GM13977 (cell line): Measurements from ENCODE around the gene TREX2.

ENCODE experiments used
- DNase-seq: peaks from one replicate; pipeline ENCODE4 v3.0.0; 2012; ENCODE audit warnings: low spot score
- in situ Hi-C: fragments of 300-500 bp; cut with MboI; formaldehyde crosslinking; loops from one replicate; pipeline ENCODE4 v1.12.0; 2022; ENCODE audit warnings: low sequenced_read_pairs, low pct_unique_long_range_greater_than_20kb, mixed read lengths, inconsistent platforms; ENCODE audit not compliant: unreplicated experiment
- TF ChIP-seq, protein P1 (sequence below): IDR thresholded peaks from 2 replicates; pipeline ENCODE4 v1.5.1; 2012; ENCODE audit warnings: mild to moderate bottlenecking, control low read depth; ENCODE audit not compliant: insufficient read depth; ENCODE audit errors: extremely low read depth, missing control alignments

The TREX2 gene

GRCh38 chrX:153398275-153398960 lies 47.4 kb downstream of the TREX2 start:
- in situ Hi-C loops, result no loop called here
- TF ChIP-seq, protein P1, sequence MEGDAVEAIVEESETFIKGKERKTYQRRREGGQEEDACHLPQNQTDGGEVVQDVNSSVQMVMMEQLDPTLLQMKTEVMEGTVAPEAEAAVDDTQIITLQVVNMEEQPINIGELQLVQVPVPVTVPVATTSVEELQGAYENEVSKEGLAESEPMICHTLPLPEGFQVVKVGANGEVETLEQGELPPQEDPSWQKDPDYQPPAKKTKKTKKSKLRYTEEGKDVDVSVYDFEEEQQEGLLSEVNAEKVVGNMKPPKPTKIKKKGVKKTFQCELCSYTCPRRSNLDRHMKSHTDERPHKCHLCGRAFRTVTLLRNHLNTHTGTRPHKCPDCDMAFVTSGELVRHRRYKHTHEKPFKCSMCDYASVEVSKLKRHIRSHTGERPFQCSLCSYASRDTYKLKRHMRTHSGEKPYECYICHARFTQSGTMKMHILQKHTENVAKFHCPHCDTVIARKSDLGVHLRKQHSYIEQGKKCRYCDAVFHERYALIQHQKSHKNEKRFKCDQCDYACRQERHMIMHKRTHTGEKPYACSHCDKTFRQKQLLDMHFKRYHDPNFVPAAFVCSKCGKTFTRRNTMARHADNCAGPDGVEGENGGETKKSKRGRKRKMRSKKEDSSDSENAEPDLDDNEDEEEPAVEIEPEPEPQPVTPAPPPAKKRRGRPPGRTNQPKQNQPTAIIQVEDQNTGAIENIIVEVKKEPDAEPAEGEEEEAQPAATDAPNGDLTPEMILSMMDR, result no peak
- no peak for DNase-seq

DNA sequence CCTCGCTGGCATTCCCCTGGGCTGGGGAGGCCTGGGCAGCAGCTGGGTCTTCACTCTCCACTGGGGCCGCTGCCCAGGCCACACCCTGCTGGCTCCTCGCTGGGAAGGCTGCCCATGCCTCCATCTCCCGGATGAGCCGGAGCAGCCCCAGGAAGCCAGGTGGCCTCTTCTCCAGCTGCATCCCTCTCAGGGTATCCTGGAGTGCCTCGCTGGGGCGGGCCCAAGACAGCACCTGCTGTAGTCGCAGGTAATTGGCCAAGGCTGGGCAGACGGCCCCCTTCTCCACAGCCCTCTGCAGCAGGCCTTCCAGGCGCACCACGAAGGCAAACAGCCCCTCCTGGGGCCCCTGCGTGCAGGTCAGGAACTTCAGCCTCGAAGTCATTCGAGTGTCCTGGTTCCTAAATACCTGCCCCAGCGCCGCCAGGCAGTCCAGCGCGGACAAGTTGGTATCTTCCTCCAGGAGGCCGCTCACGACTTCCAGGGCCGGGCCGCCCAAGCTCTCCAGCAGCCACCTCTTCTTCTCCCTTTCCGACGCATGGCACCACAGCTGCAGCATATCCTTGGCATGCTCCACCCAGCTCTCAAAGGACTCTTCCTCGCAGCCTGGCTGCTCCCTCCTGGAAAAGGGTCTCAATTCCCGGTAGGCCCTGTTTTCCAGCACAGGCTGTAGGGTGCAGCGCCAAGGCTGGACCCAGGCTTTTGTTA lies 48.4 kb downstream of the TREX2 start:
- in situ Hi-C loops, result no loop called here
- TF ChIP-seq, protein P1, result no peak
- no peak for DNase-seq

DNA sequence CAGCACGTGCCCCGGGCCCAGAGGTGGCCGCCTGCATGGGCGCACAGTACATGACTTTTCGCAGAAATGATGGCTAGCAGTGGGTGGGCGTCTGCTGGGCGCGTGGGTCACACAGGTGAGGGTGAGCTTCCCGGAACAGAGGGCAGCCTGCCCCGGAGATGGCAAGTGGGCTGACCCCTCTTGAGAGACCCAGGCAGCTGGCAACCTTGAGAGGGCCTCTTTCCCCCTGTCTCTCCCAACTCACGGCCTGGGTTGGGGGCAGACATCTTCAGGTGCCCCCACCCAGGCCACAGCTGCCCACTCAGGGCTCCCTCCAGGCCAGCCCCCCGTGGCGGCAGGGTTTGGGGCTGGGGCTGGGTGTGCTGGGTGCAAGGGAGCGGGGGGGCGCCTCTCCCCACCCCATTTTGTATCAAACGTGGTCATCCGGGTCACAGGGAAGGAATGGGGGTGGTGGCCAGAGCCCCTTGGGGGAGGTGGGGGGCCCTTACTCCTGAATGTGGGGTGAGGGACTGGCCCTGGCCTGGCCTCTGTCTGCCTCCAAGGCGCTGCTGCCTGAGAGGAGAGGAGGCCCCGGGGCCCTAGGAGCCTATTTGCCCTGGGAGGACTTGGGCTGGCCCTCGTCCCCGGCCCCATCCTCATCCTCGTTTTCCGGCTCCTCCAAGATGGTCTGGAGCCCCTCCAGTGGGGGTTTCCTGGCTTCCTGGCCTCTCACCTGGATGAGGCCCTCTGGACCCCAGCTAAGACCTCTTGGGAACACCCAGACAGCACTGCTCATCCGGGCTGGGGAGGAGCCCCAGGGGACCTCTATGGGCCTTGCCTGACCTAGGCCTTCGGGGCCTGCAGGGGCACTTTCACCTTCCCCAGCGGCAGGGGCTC lies 49.3 kb downstream of the TREX2 start:
- in situ Hi-C loops, result no loop called here

DNA sequence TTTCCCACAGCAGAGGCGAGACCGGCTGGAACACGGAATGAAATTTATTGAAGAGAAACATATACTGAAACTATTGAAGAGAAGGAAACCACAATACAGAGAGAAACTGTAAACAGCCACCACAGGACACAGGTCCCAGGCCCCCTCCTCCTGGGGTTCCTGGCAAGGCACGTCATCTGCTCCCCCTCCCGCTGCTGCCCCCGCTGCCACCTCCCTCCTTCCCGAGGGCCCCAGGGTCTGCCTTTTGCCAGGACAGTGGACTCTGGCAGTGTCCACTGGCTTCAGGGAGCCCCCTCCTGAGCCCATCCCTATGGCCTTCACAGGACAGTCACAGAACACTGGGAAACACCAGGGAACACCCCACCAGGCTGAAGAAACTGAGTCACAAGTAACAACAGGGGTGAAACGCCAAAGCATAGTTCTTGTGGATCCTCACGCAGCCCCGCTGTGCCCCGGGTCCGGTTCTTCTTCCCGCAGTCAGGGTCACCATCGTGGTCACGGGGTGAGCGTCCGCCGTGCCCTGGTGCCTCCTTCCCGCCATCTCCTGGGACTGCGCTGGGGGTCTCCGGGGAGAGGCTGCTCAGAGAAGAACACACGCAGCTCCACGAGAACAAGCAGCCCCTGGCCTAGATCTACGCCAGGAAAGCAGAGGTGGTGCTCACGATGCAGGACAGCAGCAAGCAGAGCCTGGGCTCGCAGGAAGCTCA lies 50.1 kb downstream of the TREX2 start:
- no peak for DNase-seq
- TF ChIP-seq, protein P1, result no peak
- in situ Hi-C loops, result no loop called here

More for the DNA sequence above, 49.3 kb downstream of the TREX2 start:
- TF ChIP-seq, protein P1, result no peak
- no peak for DNase-seq

GRCh38 chrX:153394612-153395011 lies 51.2 kb downstream of the TREX2 start:
- in situ Hi-C loops, result no loop called here
- TF ChIP-seq, protein P1, result no peak
- DNase-seq, result no peak
